ENCODE results near the gene EXT2.
A peak's percentile ranks its signal among the peaks of the same experiment; 100 is the strongest.

The EXT2 gene

DNA sequence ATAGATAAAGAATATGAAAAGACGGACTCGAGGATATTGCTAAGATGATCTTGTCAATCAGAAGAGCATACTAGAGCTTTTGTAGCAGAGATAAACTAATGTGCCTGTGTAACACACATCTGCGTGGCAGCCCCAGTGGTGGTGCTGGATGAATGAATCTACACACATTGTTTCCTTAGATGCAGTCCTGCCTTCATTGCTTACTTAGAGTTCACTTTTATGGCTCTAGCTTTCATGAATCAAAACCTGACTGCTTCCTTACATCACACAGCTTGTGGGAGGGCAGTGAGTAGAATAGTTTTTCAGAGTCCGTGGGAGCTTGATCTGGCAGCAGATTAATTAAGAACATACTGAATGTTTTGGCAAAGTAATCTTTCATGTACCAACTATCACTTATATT lies 83.7 kb downstream of the EXT2 start:
- no peak for TF ChIP-seq CTCF (conservative IDR thresholded peaks at IDR 0.05)
- H3K27ac ChIP-seq = peak overlapping the region; percentile 11; the same call in 1 of the 2 replicates

DNA sequence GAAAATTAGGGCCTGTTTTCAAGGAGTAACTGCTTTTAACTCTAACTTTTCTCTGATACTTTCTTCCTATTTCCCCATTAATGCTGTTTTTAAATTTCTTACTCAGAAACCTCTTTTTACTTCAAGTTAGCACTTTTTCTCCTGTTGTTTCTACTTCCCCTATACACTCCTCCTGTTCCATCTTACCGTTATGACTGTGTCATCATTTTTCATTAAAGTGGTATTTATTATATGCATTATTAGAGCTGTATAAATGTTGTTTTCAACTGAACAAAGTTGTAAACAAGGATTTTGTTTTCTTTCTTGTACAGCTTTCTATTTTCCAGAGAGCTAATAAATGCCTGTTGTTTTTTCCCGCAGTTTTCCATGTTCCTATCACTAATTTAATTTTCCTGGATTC lies 84.6 kb downstream of the EXT2 start:
- no peak for TF ChIP-seq CTCF (conservative IDR thresholded peaks at IDR 0.05)
- H3K27ac ChIP-seq = no peak overlapping the region

DNA sequence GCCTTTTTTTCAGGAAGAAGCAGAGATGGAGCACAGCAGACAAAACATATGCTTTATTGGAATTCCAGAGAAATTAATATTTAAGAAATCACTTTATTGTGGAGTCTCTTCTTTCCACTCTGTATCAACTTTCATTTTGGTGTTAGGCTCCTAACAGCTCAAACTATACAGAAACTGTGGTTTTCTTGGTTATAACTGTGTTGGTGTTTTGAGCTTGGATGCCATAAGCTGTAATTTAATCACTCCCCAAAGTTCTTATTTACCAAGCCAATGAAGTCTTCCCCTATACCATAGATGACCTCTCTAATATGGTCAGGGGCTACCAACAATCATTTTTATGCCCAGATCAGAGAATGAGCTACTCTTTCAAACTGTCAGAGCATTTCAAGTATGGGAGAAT lies 90.0 kb downstream of the EXT2 start:
- no peak overlapping the region for H3K27ac ChIP-seq
- no peak for TF ChIP-seq CTCF (conservative IDR thresholded peaks at IDR 0.05)

DNA sequence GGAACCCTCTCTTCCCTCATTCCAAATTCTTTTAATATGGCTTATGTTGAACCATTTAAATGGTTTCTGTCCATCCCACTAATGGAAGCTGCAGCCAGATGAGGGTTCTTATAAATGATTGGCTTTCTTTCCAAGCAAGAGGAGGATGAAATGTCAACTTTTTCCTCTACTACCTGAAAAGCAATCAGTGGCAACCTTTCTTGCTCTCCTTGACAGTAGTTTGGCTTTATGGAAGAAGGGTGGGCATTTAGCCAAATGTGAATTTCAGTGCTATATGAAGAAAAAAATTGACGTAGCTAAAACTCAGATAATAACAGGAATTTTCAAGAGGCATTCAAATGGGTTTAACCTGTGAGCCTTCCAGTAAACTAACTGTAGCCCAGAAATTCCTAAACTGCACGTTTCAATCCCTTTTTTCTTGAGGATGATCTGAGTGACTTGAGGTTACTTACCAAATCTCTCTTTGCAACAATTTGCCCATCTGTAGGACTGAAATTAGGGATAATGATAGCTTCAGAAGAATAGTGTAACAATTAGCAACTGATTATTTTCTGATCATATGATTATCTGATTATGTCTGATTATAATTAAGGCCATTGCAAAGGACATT lies 90.9 kb downstream of the EXT2 start:
- no peak overlapping the region for H3K27ac ChIP-seq
- no peak for TF ChIP-seq CTCF (conservative IDR thresholded peaks at IDR 0.05)

DNA sequence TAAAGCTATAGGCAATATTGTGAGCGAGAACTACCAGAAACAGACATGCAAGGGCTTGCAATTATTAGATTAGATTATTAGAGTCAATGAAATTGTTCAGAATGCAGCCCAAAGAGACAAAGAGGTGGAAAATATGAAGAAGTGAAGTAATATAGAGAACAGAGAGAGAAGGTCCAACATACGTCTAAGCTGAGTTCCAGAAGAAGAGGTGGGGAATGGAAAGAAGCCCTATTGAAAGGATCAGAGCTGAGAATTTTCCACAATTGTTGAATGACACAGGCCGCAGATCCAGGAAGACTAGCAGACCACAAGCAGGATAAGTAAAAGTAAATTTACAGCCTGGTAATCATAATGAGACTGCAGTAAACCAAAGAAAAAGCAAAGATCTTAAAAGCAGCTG lies 93.2 kb downstream of the EXT2 start:
- TF ChIP-seq CTCF (conservative IDR thresholded peaks at IDR 0.05) = no peak
- H3K27ac ChIP-seq = peak overlapping the region; percentile 91; the same call in 1 of the 2 replicates

GRCh38 chr11:44189986-44190882 lies 94.8 kb downstream of the EXT2 start:
- peak overlapping the region; percentile 91 for H3K27ac ChIP-seq
- TF ChIP-seq CTCF (conservative IDR thresholded peaks at IDR 0.05) = no peak

- peak overlapping the region; percentile 91 for H3K27ac ChIP-seq
- TF ChIP-seq CTCF (conservative IDR thresholded peaks at IDR 0.05) = no peak
Observed at GRCh38 chr11:44190883-44191230, 95.4 kb downstream of the EXT2 start.
